ENCODE results near the gene SQSTM1. TPM values are rescaled to one million over a fixed set of nuclear protein-coding genes. Genes with fewer than 3 reads are reported as not detected.

SQSTM1 gene
- total and polyA plus RNA-seq, 9 of the 15 experiments (the other 6 are each of a cell fraction or from before 2014, with no cell fraction given), result 5.6 to 148 (median 64.0) TPM

DNA sequence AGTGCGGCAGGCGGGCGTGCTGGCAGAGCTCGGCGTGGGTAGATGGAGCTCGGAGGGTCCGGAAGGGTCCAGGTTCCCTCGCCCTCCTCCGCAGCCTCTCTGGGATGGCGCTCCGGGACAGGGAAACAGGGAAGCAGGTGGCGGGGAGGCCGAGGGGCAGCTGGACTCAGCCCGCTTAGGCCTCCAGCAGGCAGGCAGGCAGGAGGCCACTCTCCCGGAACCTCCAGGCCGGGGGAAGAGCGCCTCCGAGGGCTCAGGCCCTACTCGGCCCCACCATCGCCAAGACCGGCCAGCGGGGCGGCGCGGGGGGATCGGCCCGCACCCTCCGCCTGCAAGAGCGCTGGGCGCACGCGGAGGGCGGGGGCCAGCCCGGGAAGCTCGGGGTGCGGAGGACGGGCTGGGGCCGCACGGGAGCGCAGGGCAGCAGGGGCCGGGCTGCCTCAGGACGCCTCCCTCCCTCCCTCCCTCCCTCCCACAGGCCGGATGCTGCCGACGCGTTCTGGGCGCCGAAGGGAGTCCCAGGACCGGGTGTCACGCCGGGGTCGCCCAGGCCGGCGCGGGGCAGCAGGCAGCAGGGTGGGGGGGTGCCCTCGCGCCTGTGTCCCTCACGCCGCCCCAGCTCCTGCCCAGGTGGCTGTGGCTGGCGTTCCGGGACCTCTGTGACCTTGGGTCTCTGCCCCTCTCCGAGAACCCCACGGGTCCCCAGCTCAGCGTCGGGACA lies 15.0 kb upstream of the SQSTM1 start (continued):
- TF ChIP-seq, protein P1, sequence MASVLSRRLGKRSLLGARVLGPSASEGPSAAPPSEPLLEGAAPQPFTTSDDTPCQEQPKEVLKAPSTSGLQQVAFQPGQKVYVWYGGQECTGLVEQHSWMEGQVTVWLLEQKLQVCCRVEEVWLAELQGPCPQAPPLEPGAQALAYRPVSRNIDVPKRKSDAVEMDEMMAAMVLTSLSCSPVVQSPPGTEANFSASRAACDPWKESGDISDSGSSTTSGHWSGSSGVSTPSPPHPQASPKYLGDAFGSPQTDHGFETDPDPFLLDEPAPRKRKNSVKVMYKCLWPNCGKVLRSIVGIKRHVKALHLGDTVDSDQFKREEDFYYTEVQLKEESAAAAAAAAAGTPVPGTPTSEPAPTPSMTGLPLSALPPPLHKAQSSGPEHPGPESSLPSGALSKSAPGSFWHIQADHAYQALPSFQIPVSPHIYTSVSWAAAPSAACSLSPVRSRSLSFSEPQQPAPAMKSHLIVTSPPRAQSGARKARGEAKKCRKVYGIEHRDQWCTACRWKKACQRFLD (CRISPR knock-in tag; IDR thresholded peaks at IDR 0.05), result 0 out of 2 replicates have a peak, but pooled peaks have one; percentile 31
- no peak; the same call in 1 of the 2 replicates for TF ChIP-seq FOXK1 (CRISPR knock-in tag; IDR thresholded peaks at IDR 0.05; ENCODE audit: borderline replicate concordance)
- TF ChIP-seq ILF3 (IDR thresholded peaks at IDR 0.05; ENCODE audit: borderline replicate concordance), result no peak
- TF ChIP-seq NR4A1 (CRISPR knock-in tag; IDR thresholded peaks at IDR 0.05), result no peak
- no peak for TF ChIP-seq NR4A1 (tag; IDR thresholded peaks at IDR 0.05)
- peak in 1 of 2 experiments; percentile 23; a peak in 1 of 4 replicates for TF ChIP-seq RAD21 (CRISPR knock-in tag; conservative IDR thresholded peaks at IDR 0.05 in 1 of 2, IDR thresholded peaks at IDR 0.05 in 1 of 2)
- TF ChIP-seq CTBP1 (IDR thresholded peaks at IDR 0.05; ENCODE audit: borderline replicate concordance), result 0 out of 2 replicates have a peak, but pooled peaks have one; percentile 19
- TF ChIP-seq ARID2 (IDR thresholded peaks at IDR 0.05), result no peak
- no peak for TF ChIP-seq DPF2 (IDR thresholded peaks at IDR 0.05)
- TF ChIP-seq KAT7 (CRISPR knock-in tag; IDR thresholded peaks at IDR 0.05; ENCODE audit: borderline replicate concordance), result 0 out of 2 replicates have a peak, but pooled peaks have one; percentile 67
- no peak for TF ChIP-seq RNF2 (IDR thresholded peaks at IDR 0.05)
- TF ChIP-seq, protein P2, sequence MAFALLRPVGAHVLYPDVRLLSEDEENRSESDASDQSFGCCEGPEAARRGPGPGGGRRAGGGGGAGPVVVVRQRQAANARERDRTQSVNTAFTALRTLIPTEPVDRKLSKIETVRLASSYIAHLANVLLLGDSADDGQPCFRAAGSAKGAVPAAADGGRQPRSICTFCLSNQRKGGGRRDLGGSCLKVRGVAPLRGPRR (CRISPR knock-in tag; IDR thresholded peaks at IDR 0.05), result no peak
- TF ChIP-seq, protein P3, sequence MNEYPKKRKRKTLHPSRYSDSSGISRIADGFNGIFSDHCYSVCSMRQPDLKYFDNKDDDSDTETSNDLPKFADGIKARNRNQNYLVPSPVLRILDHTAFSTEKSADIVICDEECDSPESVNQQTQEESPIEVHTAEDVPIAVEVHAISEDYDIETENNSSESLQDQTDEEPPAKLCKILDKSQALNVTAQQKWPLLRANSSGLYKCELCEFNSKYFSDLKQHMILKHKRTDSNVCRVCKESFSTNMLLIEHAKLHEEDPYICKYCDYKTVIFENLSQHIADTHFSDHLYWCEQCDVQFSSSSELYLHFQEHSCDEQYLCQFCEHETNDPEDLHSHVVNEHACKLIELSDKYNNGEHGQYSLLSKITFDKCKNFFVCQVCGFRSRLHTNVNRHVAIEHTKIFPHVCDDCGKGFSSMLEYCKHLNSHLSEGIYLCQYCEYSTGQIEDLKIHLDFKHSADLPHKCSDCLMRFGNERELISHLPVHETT (CRISPR knock-in tag; conservative IDR thresholded peaks at IDR 0.05 in 1 of 2, IDR thresholded peaks at IDR 0.05 in 1 of 2), result no peak
- TF ChIP-seq RBFOX2 (IDR thresholded peaks at IDR 0.05; ENCODE audit: low read depth, low read length), result peak; percentile 72
- TF ChIP-seq, protein P4, sequence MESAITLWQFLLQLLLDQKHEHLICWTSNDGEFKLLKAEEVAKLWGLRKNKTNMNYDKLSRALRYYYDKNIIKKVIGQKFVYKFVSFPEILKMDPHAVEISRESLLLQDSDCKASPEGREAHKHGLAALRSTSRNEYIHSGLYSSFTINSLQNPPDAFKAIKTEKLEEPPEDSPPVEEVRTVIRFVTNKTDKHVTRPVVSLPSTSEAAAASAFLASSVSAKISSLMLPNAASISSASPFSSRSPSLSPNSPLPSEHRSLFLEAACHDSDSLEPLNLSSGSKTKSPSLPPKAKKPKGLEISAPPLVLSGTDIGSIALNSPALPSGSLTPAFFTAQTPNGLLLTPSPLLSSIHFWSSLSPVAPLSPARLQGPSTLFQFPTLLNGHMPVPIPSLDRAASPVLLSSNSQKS (CRISPR knock-in tag; IDR thresholded peaks at IDR 0.05), result no peak
- TF ChIP-seq CREB1 (IDR thresholded peaks at IDR 0.05), result peak; percentile 72; the same call in 1 of the 2 replicates
- TF ChIP-seq CREB1 (CRISPR knock-in tag; IDR thresholded peaks at IDR 0.05), result peak; percentile 62; the same call in 1 of the 2 replicates
- TF ChIP-seq BRD4 (IDR thresholded peaks at IDR 0.05), result no peak
- TF ChIP-seq MECOM (CRISPR knock-in tag; IDR thresholded peaks at IDR 0.05), result no peak
- TF ChIP-seq, protein P5, sequence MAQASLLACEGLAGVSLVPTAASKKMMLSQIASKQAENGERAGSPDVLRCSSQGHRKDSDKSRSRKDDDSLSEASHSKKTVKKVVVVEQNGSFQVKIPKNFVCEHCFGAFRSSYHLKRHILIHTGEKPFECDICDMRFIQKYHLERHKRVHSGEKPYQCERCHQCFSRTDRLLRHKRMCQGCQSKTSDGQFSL (CRISPR knock-in tag; IDR thresholded peaks at IDR 0.05), result peak; percentile 94
- TF ChIP-seq, protein P5 (tag; IDR thresholded peaks at IDR 0.05), result peak in 1 of 2 experiments; percentile 69; a peak in 2 of 4 replicates
- no peak for TF ChIP-seq TSC22D4 (tag; IDR thresholded peaks at IDR 0.05)
- no peak for TF ChIP-seq ZNF3 (CRISPR knock-in tag; IDR thresholded peaks at IDR 0.05)

Measured in K562 (cell line).